GM12801 (cell line): ENCODE results near the gene PTPRD.

ENCODE experiments used
- CTCF ChIP-seq: IDR thresholded peaks from one replicate; pipeline ENCODE4 v1.5.1; 2011; ENCODE audit warnings: control low read depth; ENCODE audit not compliant: insufficient read length; ENCODE audit errors: extremely low read depth

Gene PTPRD

DNA sequence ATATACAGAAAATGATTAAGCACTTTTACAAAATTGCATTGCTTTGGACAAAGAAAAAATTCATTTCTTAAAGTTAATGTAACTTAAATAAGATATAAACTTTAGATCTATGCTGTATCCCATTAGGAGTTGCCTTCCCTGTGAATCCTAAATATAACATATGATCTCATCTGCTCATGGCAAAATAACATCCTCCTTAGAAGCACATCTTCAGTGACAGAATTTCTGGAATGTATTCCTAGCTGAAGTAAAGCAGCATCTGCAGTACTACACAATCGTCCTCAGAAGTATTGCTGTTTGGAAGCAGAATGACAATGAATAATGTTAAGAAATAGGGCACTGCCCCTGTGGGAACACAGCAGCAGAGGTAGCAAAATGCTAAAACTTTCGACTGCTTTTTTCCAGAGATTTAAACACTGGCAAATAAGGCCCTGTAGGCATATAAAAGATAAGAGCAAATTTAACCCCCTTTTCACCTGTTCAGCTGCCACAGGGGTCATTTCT is 571.0 kb downstream of the PTPRD start:
- TF ChIP-seq CTCF: no peak

DNA sequence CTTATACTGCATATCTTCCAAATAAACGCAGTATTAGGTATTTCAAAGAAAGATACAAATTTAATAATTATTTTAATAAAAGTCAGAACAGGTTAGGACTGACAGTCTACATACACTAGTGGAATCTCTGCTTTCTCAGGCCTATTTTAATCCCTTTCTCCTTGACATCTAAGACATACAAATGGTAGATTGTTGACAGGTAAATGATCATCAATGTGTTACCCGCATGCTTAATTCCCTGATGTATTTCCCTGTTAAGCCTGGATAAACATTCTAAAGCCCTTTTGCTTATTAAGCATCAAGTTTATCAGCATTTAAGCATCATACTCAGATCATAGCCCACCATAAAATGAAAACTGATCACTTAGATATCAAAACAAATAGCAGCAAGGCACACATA is 576.7 kb downstream of the PTPRD start:
- no peak for TF ChIP-seq CTCF

GRCh38 chr9:10032166-10032565 is 580.6 kb downstream of the PTPRD start:
- TF ChIP-seq CTCF: no peak

DNA sequence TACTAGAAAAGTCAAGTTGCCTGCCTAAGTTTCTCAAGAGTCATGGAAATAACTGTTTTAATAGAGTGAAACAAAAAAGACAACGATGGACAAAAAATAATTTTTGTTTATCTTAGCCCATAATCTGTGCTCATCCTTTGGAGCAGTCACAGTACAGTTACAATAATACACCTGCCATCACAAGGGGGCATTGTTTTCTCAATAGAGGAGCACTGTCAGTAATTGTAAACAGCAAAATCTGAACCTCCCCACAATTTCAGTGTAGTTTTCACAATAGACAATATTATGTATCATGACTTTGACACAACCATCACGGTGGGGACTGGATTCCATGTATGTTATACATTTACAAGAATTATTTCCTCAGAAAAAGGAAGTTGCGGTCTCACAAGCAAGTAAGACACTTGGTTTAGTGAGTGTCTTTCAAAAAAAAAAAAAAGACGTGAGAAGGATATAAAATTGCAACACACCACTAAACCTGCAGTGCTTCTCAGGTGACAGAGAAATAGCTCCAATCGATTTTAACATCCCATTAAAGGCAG is 586.3 kb downstream of the PTPRD start:
- TF ChIP-seq CTCF: no peak

DNA sequence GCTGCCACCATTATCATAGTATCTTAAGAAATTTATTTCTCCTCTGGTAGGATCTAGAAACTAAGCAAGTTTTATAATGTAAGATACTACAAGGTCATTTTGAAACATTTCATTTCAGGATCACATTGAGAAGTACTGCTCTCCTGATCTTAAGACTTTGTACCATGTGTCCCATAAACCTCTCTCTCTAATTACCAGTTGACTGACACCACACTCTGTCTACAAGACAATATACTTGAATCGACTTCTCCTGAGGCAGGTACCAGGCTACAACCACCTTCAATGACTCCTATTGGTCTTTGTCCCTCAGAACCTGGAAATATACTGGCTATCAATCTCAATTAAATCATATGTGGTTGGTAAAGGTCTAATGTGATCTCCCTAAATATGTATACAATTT is 597.0 kb downstream of the PTPRD start:
- no peak for TF ChIP-seq CTCF

GRCh38 chr9:10014889-10015288 is 597.9 kb downstream of the PTPRD start:
- TF ChIP-seq CTCF: no peak

DNA sequence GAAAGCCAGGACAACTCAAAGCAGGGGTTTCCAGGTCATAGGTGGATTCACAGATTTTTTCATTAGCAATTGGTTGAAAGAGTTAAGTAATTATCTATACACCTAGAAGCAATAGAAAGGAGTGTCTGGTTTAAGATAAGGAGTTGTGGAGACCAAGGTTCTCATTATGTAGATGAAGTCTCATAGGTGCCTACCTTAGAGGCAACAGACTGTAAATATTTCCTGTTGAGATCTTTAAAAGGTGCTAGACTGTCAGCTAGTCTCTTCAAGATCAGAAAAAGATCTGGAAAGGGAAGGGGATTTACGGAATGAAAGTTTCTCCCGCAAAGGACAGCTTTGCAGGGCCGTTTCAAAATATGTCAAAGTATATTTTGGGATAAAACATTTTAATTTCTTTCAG is 603.4 kb downstream of the PTPRD start:
- no peak for TF ChIP-seq CTCF
